Prostate gland (tissue), 2 donors: ENCODE results near the gene TTBK1. TPM values are rescaled to one million over a fixed set of nuclear protein-coding genes. Genes with fewer than 3 reads are reported as not detected.

Experiments used
- DNase-seq: peaks from one replicate; pipeline ENCODE4 v3.0.0-alpha.2; 2019; ENCODE audit warnings: low spot score
- H3K27ac ChIP-seq, 2 donors: fragments of 200-600 bp; sonication (generic); 2 replicates each; pipeline ENCODE4 v1.5.1; 2017 to 2019
- H3K27me3 ChIP-seq: fragments of 200-600 bp; sonication (generic); replicated peaks from 2 replicates; pipeline ENCODE4 v1.5.1; 2019; ENCODE audit not compliant: insufficient read depth
- H3K36me3 ChIP-seq, 2 donors: fragments of 200-600 bp; sonication (generic); 1 replicate in 1 of 2; 2 replicates in 1 of 2; pipeline versions ENCODE4 v1.5.1 to v1.8.1; 2017 to 2019
- H3K4me1 ChIP-seq: fragments of 200-600 bp; sonication (generic); replicated peaks from 2 replicates; pipeline ENCODE4 v1.5.1; 2019
- H3K4me3 ChIP-seq, 2 donors: fragments of 200-600 bp; sonication (generic); 2 replicates each; pipeline ENCODE4 v1.5.1; 2017 to 2019
- H3K9me3 ChIP-seq: fragments of 200-600 bp; sonication (generic); 2 replicates; pipeline ENCODE4 v1.5.1; 2017
- POLR2A ChIP-seq: fragments of 450-650 bp; IDR thresholded peaks from one replicate; pipeline ENCODE4 v1.6.1; 2016; ENCODE audit warnings: antibody characterized with exemption, mild to moderate bottlenecking
- POLR2AphosphoS5 ChIP-seq: sonication (generic); formaldehyde crosslinking; IDR thresholded peaks from one replicate; pipeline ENCODE4 v1.6.1; 2017; ENCODE audit warnings: antibody characterized with exemption
- WGBS: methylation state at CpG from one replicate; pipeline ENCODE4 v1.1.5; 2018; 5-methylcytosine and 5-hydroxymethylcytosine counted together
- intact Hi-C: fragments of 100-400 bp; cut with DNase I; formaldehyde crosslinking; loops from one replicate; pipeline ENCODE4 v1.14.2; 2022
- total RNA-seq, 2 donors: library from RNA; depleted of rRNA; stranded (reverse); fragments of >200 nt; gene quantifications; one replicate each; pipeline ENCODE4 v1.1.0, GENCODE V29; 2016
- TF ChIP-seq, protein P1 (sequence below), 4 experiments: fragments of 200-600 bp in 2 of 4; fragments of 450-650 bp in 2 of 4; sonication (generic) in 2 of 4; IDR thresholded peaks; 1 replicate in 3 of 4; 2 replicates in 1 of 4; pipeline ENCODE4 v1.5.1; 2016 to 2019; ENCODE audit warnings: antibody characterized with exemption in 4 of 4, mild to moderate bottlenecking in 2 of 4, moderate library complexity in 2 of 4

Gene TTBK1
- total RNA-seq, 2 donors from 2014 or later: 0.18 to 0.62 TPM

DNA sequence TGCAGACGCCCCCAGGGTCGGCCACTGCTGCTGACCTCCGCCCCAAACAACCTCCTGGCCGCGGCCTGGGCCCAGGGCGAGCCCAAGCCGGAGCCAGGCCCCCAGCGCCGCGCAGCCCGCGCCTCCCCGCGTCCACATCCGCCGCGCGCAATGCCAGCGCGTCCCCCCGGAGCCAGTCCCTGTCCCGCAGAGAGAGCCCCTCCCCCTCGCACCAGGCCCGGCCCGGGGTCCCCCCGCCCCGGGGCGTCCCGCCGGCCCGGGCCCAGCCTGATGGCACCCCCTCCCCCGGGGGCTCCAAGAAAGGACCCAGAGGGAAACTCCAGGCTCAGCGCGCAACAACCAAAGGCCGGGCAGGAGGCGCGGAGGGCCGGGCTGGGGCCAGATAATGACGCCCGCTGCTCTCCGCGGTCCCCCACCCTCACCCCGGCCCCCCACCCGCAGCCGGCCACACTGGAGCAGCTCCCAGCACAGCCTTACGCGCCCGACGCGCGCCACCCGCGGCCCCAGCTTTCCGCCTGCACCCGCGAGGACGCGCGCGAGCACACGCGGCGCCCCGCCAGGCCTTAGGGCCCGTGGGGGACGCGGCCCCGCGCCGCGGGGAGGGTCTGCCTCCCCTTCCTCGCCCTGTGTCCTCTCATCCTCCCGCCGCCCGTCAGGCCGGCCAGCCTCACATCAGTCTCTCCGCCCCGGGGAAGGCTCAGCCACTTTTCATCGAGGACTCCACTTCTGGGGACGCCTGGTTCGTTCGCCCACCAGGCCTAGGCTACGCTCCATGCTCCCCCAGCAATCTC is 41.9 kb downstream of the TTBK1 start:
- Histone ChIP-seq H3K27me3 (peaks cover 3% of the 10 kb centered on the region), H3K36me3 (no peaks in the 10 kb centered on the region), H3K4me1 (no peaks in the 10 kb centered on the region), H3K9me3 (no peaks in the 10 kb centered on the region), H3K4me3 (peak overlapping the region; percentile 10 to 17), H3K27ac (no peak overlapping the region)
- DNase-seq: no peak
- intact Hi-C loops: no loop called here
- WGBS: 7% methylated on average over 70 of the region's 83 CpGs
- TF ChIP-seq, protein P1, sequence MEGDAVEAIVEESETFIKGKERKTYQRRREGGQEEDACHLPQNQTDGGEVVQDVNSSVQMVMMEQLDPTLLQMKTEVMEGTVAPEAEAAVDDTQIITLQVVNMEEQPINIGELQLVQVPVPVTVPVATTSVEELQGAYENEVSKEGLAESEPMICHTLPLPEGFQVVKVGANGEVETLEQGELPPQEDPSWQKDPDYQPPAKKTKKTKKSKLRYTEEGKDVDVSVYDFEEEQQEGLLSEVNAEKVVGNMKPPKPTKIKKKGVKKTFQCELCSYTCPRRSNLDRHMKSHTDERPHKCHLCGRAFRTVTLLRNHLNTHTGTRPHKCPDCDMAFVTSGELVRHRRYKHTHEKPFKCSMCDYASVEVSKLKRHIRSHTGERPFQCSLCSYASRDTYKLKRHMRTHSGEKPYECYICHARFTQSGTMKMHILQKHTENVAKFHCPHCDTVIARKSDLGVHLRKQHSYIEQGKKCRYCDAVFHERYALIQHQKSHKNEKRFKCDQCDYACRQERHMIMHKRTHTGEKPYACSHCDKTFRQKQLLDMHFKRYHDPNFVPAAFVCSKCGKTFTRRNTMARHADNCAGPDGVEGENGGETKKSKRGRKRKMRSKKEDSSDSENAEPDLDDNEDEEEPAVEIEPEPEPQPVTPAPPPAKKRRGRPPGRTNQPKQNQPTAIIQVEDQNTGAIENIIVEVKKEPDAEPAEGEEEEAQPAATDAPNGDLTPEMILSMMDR (IDR thresholded peaks at IDR 0.05): no peak
- TF ChIP-seq POLR2AphosphoS5 (no peak), POLR2A (no peak)

DNA sequence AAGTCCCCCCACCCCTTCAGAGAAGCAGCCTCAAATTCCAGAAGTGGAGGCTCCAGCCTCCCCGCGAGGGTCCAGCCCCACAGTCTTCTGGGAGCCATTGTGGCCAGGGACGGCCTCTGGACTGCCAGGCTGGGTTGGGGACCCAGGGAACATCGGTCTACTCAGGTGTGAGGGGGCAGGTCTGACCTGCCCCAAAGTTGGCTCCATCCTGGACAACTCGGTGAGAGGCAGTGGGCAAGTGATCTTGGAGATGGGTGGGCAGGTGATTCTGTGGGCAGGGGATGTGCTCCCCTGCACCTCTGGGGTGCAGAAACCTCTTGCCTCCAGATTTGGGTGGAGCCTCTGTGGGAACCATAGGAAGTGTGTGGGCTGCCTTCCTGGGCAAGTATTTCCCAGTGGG is 42.6 kb downstream of the TTBK1 start:
- no peaks in the 10 kb centered on the region for H3K4me1 ChIP-seq
- H3K27me3 ChIP-seq: peaks cover 3% of the 10 kb centered on the region
- intact Hi-C loops: no loop called here
- no peaks in the 10 kb centered on the region for H3K36me3 ChIP-seq
- H3K9me3 ChIP-seq: no peaks in the 10 kb centered on the region
- H3K27ac ChIP-seq: no peak overlapping the region
- 88% methylated on average over 5 of the region's 5 CpGs for WGBS
- TF ChIP-seq POLR2AphosphoS5 (no peak), POLR2A (no peak)
- TF ChIP-seq, protein P1 (IDR thresholded peaks at IDR 0.05): no peak
- no peak for DNase-seq
- H3K4me3 ChIP-seq: no peak overlapping the region

DNA sequence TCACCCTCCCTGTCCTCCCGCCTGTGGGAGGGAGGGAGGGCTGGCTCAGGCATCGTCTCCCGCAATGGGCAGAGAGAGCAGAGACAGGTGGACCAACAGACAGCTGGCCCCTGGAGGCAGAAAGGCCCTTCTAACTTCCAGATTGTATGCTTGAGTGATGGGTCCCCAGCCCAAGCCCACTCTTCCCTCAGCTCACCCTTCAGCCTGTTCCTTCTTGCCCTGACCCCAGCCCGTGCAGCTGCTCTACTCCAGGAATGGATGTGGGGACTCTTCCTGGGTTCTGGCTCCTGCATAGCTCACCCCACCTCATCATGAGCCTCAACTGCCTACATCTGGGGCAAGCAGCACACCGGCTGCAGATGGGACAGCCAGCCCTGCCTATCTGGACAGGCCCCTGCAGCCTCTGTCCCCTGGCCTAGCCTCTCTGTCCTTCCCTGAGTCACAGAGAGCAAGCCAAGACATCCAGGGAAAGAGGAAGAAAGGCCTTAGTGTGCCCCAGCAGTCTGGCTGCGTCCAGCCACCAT is 43.2 kb downstream of the TTBK1 start:
- no peak overlapping the region for H3K4me3 ChIP-seq
- H3K36me3 ChIP-seq: no peaks in the 10 kb centered on the region
- no peak overlapping the region for H3K27ac ChIP-seq
- TF ChIP-seq POLR2AphosphoS5: no peak
- TF ChIP-seq POLR2A: no peak
- TF ChIP-seq, protein P1 (IDR thresholded peaks at IDR 0.05): no peak
- no peaks in the 10 kb centered on the region for H3K4me1 ChIP-seq
- DNase-seq: no peak
- WGBS: 93% methylated on average over 6 of the region's 6 CpGs
- intact Hi-C loops: no loop called here
- no peaks in the 10 kb centered on the region for H3K9me3 ChIP-seq
- H3K27me3 ChIP-seq: peaks cover 3% of the 10 kb centered on the region

DNA sequence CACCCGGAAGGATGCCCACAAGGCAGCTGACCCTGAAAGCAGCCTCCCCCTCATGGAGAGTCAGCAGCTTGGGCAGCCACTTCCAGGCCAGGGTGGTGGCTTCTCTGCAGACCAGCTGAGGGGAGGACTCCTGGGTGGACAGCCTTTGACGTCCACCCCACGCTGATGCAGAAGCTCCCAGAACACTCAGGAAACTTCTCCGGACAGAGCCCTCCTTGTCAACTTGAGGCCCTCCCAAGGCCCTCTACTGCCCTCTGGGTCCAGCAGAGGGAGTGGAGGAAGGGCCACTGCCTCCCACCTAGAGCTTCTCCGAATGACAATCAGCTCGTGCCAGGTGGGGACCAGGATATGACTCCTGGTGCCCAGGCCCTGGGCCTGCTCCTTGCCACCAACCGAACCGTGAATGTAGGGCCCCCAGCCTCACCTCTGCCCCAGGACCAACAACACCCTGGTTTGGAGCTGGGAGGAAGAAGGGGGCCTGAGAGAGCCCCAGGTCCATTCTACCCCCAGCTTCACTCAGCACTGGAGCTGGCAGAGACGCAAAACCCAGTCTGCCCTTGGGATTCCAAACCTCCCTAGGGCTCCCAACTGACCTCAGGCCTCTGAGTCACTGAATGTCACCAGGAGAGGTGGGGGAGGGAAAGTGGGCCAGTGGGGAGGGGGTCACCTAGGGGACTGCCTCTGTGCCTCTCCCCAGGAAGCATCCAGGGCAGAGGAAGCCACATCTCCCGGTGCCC is 43.9 kb downstream of the TTBK1 start:
- Histone ChIP-seq H3K4me3 (no peak overlapping the region), H3K4me1 (no peaks in the 10 kb centered on the region), H3K36me3 (no peaks in the 10 kb centered on the region), H3K27ac (no peak overlapping the region), H3K9me3 (no peaks in the 10 kb centered on the region), H3K27me3 (peaks cover 3% of the 10 kb centered on the region)
- intact Hi-C loops: no loop called here
- WGBS: 63% methylated on average over 6 of the region's 10 CpGs
- DNase-seq: no peak
- TF ChIP-seq, protein P1 (IDR thresholded peaks at IDR 0.05): no peak
- TF ChIP-seq POLR2AphosphoS5 (no peak), POLR2A (no peak)
